Osteocyte (in vitro differentiated cells): ENCODE data around the gene SYT7. TPM values are rescaled to one million over a fixed set of nuclear protein-coding genes. Genes with fewer than 3 reads are reported as not detected.

Experiments used
- DNase-seq: peaks from one replicate; pipeline ENCODE4 v3.0.0; 2021; ENCODE audit warnings: mixed read lengths; ENCODE audit not compliant: unreplicated experiment; ENCODE audit errors: extremely low spot score
- H3K27ac Mint-ChIP-seq: one replicate; pipeline ENCODE4 v1.8.0; 2021; ENCODE audit warnings: mild to moderate bottlenecking, mixed read lengths; ENCODE audit not compliant: unreplicated experiment
- H3K27me3 Mint-ChIP-seq: one replicate; pipeline ENCODE4 v1.8.0; 2021; ENCODE audit warnings: mixed read lengths; ENCODE audit not compliant: unreplicated experiment
- H3K36me3 Mint-ChIP-seq: one replicate; pipeline ENCODE4 v1.8.0; 2021; ENCODE audit warnings: mixed read lengths; ENCODE audit not compliant: unreplicated experiment
- H3K4me1 Mint-ChIP-seq: one replicate; pipeline ENCODE4 v1.8.0; 2021; ENCODE audit warnings: mixed read lengths; ENCODE audit not compliant: unreplicated experiment
- H3K4me3 Mint-ChIP-seq: one replicate; pipeline ENCODE4 v1.8.0; 2021; ENCODE audit warnings: mild to moderate bottlenecking, moderate library complexity, mixed read lengths; ENCODE audit not compliant: unreplicated experiment
- H3K9me3 Mint-ChIP-seq: one replicate; pipeline ENCODE4 v1.8.0; 2021; ENCODE audit warnings: mixed read lengths; ENCODE audit not compliant: unreplicated experiment
- total RNA-seq: library from RNA; stranded (reverse); gene quantifications from 2 replicates; pipeline ENCODE4 v1.2.1, GENCODE V29; 2021
- TF ChIP-seq, protein P1 (sequence below): fragments of 200-600 bp; sonication (generic); IDR thresholded peaks from 2 replicates; pipeline ENCODE4 v1.5.0; 2021; ENCODE audit warnings: antibody characterized with exemption, mild to moderate bottlenecking, moderate library complexity

The SYT7 gene
- total RNA-seq, 1 donor from 2014 or later: 0.11 TPM

DNA sequence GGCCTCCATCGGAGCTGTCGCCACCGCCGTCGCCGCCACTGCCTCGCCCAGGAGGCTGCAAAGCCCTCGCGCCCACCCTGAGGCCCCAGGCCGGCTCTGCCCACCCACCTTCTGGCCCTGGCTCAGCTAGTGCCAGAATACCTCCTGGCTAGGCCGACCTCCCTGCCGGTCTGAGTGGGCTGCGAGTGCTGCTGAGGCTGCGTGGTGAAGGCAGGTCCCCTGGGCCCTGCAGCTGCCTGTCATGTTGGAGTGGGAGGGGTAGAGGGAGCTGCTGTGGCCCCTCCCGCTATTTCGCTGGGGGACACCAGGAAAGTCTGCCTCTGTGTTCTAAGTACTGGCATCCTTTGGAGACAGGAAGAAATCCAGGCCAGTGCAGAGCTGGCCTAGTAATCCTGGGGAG lies 38.2 kb downstream of the SYT7 start:
- H3K27ac Mint-ChIP-seq: no peak overlapping the region
- peaks cover 30% of the 10 kb centered on the region for H3K27me3 Mint-ChIP-seq
- H3K4me3 Mint-ChIP-seq: no peak overlapping the region
- no peaks in the 10 kb centered on the region for H3K9me3 Mint-ChIP-seq
- H3K36me3 Mint-ChIP-seq: no peaks in the 10 kb centered on the region
- no peak for DNase-seq
- TF ChIP-seq, protein P1, sequence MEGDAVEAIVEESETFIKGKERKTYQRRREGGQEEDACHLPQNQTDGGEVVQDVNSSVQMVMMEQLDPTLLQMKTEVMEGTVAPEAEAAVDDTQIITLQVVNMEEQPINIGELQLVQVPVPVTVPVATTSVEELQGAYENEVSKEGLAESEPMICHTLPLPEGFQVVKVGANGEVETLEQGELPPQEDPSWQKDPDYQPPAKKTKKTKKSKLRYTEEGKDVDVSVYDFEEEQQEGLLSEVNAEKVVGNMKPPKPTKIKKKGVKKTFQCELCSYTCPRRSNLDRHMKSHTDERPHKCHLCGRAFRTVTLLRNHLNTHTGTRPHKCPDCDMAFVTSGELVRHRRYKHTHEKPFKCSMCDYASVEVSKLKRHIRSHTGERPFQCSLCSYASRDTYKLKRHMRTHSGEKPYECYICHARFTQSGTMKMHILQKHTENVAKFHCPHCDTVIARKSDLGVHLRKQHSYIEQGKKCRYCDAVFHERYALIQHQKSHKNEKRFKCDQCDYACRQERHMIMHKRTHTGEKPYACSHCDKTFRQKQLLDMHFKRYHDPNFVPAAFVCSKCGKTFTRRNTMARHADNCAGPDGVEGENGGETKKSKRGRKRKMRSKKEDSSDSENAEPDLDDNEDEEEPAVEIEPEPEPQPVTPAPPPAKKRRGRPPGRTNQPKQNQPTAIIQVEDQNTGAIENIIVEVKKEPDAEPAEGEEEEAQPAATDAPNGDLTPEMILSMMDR: no peak
- peaks cover 6% of the 10 kb centered on the region for H3K4me1 Mint-ChIP-seq

DNA sequence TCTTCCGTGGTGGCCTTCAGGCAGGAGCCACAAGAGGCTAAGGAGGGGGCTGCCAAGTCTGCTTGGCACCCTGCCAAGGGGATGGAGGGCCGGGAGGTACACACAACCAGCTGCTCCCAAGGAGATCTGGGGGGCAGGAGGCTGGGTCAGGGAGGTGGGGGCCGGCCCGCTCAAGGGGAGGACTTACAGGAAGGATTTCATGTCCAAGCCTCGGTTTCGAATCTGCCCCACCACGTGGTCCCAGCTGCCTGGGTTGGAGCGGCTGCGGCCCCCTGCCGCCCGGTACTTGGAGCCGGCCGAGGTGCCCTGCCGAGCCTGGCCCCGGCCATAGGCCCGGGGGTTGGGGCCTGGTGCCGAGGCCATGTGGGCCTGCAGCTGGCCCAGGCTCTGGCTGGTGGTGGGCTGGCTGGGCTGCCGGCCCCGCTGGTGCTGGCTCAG lies 38.8 kb downstream of the SYT7 start:
- peaks cover 6% of the 10 kb centered on the region for H3K4me1 Mint-ChIP-seq
- DNase-seq: no peak
- no peak overlapping the region for H3K27ac Mint-ChIP-seq
- TF ChIP-seq, protein P1: no peak
- peaks cover 28% of the 10 kb centered on the region for H3K27me3 Mint-ChIP-seq
- H3K9me3 Mint-ChIP-seq: no peaks in the 10 kb centered on the region
- no peak overlapping the region for H3K4me3 Mint-ChIP-seq
- H3K36me3 Mint-ChIP-seq: no peaks in the 10 kb centered on the region

DNA sequence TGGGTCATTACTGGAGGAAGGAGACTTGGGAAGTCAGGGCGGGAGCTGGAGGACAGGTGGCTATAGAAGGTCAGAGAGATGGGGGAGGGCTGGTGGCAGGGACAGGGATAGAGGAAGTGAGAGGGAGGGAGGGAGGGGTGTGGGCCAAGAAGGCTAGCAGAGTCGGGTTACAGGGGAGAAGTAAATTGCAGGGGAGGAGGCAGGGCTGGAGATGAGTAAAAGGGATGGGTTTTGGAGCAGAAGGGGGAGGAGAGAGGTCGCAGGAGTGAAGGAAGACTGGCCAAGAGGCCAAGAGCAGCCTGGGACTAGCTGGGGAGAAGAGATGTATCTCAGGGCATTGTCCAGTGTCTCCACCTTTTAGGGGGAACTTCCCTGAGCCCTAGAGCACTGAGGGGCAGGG lies 39.3 kb downstream of the SYT7 start:
- no peak overlapping the region for H3K27ac Mint-ChIP-seq
- H3K27me3 Mint-ChIP-seq: peaks cover 28% of the 10 kb centered on the region
- H3K36me3 Mint-ChIP-seq: no peaks in the 10 kb centered on the region
- TF ChIP-seq, protein P1: no peak
- peaks cover 6% of the 10 kb centered on the region for H3K4me1 Mint-ChIP-seq
- no peaks in the 10 kb centered on the region for H3K9me3 Mint-ChIP-seq
- no peak overlapping the region for H3K4me3 Mint-ChIP-seq
- DNase-seq: no peak

DNA sequence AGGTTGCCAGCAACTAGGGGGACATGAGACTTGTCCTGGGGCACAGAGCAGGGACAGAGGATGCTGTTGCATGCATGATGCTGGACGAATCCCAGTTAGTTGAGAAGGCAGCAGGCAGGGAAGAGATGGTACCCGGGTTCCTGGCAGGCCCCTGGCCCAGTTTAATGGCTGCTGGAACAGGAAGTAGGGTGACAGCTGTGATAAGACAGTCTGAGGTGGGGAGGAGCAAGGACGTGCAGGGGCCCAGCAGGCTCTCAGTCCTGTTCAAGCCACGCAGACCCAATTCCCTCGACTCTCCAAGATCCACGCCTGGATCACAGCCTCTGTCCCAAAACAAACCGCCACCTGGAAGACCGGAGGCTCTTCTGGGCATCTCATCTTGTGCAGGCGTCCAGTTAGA lies 40.3 kb downstream of the SYT7 start:
- Mint-ChIP-seq H3K4me1 (peaks cover 6% of the 10 kb centered on the region), H3K9me3 (no peaks in the 10 kb centered on the region), H3K4me3 (no peak overlapping the region), H3K27ac (no peak overlapping the region), H3K36me3 (no peaks in the 10 kb centered on the region), H3K27me3 (peaks cover 28% of the 10 kb centered on the region)
- TF ChIP-seq, protein P1: no peak
- no peak for DNase-seq

DNA sequence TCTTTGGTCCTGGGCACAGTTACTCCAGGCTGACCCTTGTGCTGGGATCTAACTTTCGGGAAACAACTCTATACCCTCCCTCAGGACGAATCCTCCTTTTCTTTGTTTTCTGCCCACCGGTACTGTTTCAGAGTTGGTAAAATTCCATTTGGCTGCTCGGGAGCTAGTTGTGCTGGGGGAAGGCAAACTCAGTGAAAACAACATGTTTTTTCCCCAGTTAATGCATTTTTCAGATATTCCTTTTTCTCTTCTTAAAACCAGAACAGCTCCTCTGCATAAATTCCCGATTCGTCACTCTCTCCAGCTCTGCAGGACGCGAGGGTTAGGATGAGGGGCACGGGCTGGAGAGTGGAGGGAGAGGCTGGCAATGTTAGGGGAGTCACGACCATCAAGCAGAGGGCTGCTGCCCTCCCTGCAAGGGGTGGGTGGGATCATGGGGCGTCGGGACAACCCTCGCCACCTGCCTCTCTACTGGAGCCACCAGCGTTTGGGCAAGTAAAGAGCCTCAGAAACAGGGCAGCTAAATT lies 41.0 kb downstream of the SYT7 start:
- no peak overlapping the region for H3K27ac Mint-ChIP-seq

More for the DNA sequence above, 41.0 kb downstream of the SYT7 start:
- TF ChIP-seq, protein P1: no peak
- peaks cover 6% of the 10 kb centered on the region for H3K4me1 Mint-ChIP-seq
- H3K4me3 Mint-ChIP-seq: no peak overlapping the region
- no peaks in the 10 kb centered on the region for H3K9me3 Mint-ChIP-seq
- peaks cover 32% of the 10 kb centered on the region for H3K27me3 Mint-ChIP-seq
- H3K36me3 Mint-ChIP-seq: no peaks in the 10 kb centered on the region
- no peak for DNase-seq
